Stimulated activated CD4-positive, alpha-beta T cell treated with anti-CD3 and anti-CD28 coated beads, Interleukin-1b, Interleukin-23, amount 100 ng/mL, for 24 hours (primary cell): ENCODE measurements around the gene TMEM125.

Source experiments
- DNase-seq, 4 experiments: peaks; one replicate each; pipeline ENCODE4 v3.0.0-alpha.2; 2020; ENCODE audit warnings: low read depth in 4 of 4, low spot score in 1 of 4

The TMEM125 gene

DNA sequence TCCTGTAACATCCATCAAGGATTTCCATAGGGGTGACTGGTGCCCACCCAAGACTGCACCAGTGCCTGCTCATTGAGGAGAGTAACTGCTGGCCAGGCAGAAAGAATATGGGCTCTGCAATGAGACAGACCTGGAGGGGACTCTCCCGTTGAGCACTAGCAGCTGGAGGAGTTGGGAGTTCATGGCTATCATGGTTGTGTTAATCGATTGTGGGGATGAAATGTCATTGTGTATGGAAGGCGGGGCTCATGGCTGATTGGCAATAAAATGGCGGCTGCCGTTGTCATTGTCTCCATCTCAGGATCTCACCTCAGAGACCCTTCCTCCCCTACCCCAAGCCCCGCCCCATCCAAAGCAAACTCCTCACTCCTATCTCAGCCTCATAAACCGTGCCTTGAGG is 3.9 kb downstream of the TMEM125 start:
- DNase-seq = no peak

DNA sequence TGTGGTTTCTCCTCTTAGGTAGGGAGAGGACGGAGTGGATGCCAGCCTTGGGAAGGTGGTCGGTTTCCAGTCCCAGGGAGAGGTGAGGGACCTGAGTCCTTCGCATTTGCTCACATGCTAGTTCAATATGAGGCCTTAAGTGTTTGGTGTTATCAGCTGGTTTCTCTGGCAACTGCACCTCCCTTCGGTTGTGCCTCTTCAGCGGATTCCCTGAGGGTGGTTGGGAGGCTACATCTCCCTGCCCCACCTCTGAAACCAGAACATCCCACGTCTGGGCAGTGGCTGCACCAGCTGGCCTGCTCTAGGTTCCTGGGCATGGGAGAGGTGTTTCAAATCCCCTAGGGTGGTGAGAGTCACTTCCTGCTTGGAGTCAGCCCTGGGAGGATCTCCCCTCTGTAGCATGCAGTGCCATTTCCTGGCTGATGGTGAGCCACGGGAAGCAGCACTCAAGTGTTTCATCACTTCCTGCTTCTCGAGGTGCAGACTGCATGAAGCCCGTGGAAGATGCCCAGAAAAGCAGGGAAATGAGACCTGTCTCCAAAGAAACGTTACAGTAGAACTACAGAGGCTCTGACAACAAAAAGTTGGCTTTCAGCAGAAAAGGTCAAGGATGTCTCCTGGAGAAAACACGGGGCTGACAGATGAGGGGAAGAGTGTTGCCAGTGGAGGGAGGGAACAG is 4.5 kb downstream of the TMEM125 start:
- peak; percentile 6 to 24 (median 14) for DNase-seq

DNA sequence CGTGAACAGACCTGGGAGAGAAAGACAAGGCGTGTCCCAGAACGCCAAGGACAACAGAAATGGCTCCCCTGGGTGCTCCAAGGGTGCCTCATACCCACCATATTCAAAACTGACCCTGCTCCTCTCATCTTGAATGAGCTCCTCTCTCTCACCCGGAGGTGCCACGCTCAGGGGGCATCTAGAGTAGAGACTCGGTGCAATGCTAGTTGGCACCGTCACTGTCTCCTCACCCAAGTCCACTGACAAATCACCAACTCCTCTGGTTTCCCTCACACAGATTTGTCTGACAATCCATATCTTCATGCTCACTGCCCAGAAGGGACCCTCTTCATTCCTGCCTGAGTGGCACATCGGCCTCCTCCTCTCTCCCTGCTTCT is 5.0 kb downstream of the TMEM125 start:
- DNase-seq = no peak

DNA sequence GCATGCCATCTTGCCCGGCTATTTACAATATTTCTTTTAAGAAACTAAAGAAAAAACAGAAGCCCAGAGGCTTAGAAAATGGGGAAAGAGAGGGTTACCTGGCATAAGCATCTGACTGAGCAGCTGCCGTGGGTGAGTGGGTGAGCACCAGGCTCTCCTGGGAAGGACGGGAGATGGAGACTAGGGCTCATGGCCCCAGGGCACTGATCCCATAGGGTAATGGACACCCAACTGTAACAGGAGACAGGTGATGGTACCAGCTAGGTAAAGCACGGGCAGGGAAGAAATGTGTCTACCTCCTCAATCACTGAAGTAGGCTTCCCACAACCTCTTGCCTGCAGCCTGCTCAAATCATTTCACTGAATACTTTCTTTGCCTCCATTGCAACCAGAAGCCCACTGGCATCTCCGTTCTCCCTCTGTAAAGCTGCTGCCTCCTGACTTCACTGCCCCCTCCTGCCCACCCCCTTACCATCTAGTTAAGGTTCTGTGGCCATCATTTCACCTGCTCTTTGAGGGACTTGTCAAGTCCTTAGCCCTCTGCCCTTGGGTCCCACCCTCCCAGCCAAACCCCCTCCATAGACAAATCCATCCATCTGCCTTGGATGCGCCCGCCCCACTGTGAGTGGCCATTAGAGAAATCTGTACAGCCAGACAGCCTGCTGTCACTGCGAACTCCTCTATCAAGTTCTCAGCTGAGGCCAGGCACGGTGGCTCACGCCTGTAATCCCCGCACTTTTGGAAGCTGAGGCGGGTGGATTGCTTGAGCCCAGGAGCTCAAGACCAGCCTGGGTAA is 6.2 kb downstream of the TMEM125 start:
- DNase-seq = no peak

DNA sequence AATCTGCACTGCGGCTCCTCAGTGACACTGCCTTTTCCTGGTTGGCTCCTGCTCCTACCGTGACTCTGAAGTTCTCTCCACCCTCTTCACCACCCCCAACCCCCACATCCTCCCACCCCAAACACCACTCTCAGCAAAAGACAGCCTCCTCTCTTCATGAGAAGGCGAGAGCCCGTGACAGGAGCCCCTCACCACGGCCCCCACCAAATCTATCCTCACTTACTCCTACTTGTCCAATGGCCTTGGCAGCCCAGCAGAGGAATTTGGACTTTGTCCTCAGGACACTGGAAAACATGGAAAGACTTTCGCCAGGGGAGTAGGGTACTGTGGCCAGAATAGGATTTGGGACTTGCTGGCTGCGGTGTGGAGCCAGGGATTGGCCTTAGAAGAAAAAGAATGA is 6.9 kb downstream of the TMEM125 start:
- no peak for DNase-seq

DNA sequence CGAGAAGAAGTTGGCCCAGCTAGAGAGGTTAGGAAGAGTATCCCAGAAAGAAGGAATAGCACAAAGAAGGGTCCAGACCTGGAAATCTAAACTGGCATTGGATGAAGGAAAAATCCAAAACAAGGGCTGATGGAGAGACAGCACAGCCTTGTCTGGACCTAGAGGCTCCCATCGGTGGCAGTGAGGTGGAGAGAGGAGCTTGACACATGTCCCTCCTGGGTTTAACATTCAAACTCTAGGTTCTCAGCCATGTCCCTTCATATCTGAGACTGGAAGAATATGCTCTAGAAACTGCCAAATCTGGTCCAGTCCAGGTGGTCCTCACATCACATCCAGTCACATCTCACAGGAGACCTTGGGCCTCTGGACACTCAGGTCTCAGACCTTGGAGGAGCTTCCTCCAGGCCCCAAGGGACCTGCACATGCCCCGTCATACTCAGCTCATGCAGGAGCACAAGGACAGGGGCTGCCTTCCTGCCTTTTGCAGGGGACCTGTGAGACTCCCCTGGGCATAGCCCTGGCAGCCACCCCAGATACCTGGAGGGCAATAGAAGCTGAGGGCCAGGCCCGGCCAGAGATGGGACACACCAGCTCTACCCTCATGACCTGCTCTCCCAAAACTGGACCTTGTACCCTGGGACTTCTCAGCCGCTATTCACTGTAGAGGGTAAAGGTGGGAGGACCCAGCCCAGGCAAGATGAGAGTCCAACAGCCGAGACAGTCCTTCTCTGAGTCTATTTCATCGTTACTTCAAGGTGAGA is 7.5 kb downstream of the TMEM125 start:
- no peak for DNase-seq

DNA sequence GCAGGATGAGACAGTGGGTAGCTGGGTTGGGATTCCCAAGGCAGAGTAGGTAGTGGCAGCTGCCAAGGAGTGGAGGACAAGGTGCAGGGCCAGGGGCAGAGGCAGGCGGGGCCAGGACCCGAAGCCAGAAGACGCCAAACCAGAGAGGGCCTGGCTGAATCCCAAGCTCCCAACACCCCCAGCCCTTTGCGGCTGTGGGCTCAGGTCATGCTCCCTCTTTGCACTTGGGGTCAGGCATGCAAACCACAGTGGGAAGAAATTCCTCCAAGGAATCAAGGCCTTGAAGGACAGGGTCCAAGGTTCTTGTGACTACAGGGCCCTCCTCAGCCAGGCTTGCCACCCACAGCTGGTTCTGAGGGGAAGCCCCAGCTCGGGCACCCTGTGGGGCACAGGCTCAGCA is 9.4 kb downstream of the TMEM125 start:
- no peak for DNase-seq

DNA sequence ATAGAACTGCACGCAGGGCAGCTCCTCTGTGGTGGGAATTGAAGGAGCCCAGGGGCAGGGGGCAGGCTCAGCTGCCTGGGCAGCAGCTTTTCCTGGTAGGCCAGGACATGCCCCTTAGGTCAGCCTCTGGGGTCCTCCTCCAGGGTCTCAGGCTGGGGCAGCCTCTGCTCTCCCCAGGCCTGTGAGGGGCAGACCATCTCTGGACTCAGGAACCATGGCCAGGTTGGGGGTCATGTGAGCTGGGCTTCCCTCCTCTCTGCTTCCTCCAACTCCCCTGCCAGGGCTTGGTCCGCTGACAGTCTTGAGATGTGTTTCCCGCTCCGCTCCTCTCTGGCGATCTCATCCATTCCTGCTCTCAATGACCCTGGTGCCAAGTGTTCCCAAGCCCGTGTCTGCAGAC is 9.9 kb downstream of the TMEM125 start:
- no peak for DNase-seq

DNA sequence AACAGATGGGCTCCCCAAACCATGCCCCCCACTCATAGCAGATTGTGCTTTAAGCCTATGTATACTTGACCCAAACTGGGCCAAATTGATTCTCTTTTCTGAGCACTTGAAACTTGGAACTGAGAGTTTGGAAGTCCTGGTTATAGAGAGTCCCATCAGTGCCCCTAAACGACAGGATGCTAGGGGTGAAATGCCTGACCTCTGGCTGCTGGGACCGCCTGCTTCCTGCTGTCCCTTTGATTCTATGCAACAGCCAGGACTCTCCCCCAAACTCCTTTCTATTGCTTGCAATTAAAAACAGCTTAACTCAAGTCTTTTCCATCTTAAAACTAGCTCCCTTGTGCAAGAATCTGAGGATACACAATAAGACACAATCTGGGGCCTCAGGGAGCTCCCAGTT is 10.9 kb downstream of the TMEM125 start:
- DNase-seq = no peak

DNA sequence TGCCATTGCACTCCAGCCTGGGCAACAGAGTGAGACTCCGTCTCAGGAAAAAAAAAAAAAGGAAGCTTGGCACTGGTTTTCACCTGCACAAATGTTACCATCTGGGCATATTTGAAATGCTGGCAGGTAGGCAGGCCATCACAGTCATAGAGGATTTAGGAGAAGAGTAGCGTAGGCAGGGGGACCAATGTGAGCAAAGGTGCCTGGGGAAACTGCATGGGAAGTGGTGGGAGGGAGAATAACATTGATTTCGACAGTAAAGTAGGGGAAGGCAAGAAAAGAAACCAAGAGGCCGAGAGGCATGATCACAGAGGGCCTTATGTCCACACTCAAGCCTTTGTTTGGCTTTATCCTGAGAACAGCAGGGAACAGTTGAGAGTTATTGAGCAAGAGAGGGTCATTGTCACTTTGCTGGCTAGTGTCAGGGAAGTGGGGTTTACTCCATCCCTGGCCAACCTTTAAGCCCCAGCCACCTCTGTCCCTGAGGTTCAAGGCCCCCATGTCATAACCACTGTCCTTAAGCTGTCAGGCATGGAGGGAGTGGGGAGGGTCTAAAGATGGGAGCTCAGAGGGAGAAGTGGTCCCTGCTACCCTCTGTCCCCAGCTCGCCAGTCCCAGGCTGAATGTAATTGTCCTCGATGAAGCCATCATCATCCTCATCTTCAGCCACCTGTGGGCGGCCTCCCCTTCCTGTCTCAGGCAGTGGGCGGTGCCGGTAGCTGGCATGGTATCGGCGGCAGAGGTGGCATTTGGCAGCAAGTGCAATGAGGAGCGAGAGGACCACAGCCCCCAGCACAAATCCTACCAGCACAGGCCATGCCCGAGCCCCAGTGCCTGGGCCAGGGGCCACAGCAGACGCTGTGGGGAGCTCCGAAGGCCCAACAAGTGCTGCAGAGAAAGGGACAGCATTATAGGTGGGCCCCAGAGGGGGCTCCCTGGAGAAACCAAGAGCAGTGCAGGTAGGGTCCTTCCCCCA is 12.7 kb downstream of the TMEM125 start:
- no peak for DNase-seq

DNA sequence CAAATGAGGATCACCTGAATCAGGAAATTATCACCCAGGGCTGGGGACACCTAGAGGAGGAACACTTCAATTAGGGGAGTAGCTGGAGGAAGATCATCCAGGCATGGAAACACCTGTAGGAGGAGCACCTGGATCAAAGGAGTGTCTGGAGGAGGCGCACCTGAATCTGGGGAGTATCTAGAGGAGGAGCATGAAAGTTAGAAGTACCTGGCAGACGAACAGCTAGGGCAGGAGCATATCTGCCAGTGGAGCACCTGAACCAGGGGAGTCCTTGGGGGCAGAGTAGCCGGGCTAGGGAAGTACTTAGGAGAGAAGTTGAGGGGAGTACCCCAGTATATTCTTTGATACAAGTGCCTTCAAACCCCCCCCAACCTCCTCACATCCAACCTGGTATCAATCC is 14.3 kb downstream of the TMEM125 start:
- DNase-seq = no peak

DNA sequence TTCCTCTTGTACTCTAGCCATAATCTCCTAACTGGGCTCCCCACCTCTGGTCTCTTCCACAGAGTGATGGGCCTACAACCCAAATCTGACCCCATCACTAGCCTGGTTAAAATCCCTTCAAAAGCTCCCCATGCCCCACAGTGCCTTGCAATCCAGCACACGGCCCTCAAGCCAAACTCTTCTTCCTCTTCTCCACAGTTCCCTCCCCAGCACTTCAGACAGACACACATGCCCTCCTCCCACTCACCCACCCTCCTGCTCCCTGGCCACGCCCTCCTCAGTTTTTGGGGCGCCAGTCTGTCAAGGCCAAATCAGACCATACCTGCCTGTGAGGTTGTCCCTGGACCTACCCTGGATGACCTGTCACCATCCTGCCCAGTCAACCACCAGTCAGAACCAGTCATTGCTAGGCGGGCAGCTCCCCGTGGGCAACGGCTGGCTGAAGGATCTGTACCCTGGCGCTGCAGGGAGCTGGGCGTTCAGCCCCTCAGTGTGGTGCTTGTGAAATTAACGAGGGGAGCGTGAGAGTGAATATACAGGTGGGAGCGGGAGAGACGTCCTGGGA is 14.8 kb downstream of the TMEM125 start:
- no peak for DNase-seq

DNA sequence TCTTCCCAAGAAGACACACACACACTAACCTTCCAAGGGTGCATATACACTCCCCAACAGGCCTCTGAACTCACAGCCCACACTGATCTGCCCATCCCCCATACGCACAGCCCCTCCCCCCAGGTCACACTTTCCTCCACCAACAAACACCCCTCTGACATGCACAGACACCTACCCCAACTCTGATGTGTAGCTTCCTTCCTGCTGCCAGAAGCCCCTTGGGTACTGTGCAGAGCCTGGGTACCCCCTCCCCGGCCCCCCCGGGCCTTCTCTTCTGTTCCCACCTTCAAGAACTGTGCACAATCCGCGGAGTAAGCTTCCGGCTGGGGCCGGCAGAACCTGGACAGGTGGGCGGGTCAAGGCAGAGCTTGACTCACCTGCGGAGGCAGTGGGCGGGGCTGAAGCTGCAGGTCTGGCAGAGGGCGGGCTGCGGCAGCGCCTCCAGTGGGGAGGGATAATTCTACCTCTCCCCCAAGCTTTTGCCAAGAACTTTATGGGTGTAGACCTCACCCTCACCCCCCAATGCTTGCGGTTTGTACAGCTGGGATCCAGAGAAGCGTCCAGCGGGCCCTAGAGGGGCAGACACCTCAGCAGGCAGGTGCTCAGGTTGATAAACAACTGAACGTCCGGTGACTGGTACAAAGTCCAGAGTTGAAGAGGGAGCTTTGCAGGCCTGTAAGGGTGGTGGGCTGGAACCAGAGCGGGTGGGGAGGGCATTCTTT is 15.6 kb downstream of the TMEM125 start, which contains the start of gene C1orf210:
TSS of gene C1orf210 (minus strand) at position 313 of the 722 bp plus-strand sequence. CDS start 2,311 bp downstream, outside the sequence.
- no peak for DNase-seq

DNA sequence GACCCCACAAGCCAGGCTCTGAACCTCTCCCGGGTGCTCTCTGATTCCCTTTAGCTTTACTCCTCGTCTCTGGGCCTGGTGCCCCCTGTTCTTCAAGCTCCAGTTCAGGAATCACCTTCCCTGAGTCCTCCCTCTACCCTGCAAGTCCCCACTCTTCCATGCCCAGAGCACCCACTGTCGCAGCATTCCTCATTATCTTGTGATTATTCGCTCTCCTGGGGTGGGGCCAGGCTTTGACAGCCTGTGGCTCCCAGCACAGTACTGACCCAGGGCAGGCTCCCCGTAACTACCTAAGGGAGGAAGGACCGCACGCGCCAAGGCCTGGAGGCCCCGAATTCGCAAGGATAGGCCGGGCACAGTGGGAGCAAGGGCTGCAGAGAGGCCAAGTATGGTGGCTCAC is 16.3 kb downstream of the TMEM125 start:
- DNase-seq = no peak

DNA sequence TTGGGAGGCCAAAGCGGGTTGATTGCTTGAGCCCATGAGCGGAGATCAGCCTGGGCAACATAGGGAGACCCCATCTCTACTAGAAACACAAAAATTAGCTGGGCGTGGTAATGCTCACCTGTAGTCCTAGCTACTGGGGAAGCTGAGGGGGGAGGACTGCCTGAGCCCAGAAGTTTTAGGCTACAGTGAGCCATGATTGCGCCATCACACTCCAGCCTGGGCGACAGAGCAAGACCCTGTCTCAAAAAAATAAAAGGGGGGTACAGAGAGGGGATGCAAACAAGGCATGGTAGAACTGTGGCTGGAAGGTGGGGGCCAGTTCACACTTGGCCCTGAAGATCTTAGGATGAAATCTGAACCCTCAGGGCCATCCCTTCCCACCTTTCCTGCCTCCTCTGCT is 16.8 kb downstream of the TMEM125 start:
- DNase-seq = no peak

DNA sequence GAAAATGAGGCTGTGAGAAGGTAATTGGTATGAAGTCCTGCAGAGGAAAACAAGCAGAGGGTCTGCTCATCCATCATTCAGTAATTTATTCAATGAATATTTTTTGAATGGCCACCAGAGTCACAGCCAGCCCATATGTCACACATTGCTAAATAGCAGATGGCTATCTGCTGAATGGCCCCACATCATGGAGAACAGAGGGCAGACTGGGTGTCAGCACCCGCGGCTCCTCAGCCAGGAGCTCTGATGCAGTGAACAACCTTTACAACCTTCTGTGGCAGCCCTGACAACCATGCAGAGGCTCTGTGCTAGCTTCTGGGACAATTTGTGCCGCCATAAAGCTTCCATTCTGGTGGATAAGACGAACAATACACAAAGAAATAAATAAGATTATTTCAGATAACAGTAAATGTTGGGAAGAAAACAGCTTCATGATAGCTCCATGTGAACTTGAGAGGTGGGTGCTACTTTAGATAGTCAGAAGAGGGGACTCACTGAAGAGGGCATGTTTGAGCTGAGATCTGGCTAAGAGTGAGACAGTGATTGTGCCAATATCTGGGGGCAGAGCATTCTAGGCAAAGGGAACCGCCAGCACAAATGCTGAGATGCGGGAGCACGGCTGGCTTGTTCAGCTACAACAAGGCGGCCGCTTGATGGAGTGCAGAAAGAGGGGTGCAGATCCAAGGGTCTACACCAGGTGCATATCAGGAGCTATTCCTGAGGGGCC is 18.4 kb downstream of the TMEM125 start:
- no peak for DNase-seq

DNA sequence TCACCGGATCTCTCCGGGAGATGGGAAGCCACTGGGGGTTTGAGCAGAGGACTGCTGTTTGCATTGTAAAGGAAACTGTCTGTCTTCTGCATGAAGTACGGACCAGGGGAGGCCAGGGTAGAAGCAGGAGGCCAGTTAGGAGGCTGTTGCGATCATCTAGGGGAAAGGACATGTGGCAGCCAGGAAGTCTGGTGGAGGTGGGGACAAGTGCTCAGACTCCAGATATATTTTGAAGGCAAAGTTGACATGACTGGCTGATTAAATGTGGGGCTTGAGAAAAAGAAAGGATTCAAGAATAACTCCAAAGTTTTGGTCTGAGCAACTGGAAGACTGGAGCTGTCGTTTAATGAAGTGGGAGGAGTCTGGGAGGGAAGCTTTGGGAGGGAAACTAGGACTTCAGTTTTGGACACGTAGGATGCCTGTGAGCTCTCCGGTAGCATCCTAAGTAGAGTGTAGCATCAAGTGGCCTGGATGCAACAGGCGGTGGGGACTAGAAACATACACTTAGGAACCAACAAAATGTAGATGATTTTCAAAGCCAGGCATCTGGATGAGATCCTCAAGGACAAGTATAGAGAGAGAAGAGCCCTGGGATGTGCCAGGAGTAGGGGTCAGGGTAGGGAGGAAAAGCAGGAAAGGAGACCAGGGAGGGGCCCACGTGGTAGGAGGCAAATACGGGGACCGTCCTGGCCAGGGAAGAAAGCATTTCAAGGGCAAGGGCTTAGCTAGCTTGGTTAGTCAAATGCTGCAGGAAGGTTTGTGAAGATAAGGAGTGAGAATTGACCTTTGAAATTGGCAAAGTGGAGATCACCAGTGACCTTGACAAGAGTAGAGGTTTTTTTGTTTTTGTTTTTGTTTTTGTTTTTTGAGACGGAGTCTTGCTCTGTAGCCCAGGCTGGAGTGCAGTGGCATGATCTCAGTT is 19.3 kb downstream of the TMEM125 start:
- no peak for DNase-seq

DNA sequence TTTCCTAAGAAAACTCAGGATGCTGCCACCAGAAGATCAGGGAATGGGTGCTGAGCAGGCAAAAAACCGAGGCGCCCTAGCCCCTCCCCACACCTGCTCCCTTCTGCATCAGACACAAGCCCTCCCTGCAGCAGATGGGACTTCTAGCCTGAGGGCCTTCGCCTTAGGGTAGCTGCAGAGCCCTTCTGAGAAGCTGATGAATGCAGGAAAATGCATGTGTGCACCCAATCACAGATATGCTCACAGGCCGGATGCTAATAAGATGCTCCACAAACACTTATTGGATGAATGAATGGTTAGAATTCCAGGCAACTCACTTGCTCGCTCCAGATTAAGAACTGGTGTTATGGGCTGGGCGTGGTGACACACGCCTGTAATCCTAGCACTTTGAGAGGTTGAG is 22.4 kb downstream of the TMEM125 start:
- DNase-seq = no peak
